ENCODE measurements around the gene DXO. TPM values are rescaled to one million over a fixed set of nuclear protein-coding genes. Genes with fewer than 3 reads are reported as not detected.

Gene DXO
- total and polyA plus RNA-seq, 2 of the 4 experiments (the other 2 are of a cell fraction): 9.3 to 21.4 TPM

DNA sequence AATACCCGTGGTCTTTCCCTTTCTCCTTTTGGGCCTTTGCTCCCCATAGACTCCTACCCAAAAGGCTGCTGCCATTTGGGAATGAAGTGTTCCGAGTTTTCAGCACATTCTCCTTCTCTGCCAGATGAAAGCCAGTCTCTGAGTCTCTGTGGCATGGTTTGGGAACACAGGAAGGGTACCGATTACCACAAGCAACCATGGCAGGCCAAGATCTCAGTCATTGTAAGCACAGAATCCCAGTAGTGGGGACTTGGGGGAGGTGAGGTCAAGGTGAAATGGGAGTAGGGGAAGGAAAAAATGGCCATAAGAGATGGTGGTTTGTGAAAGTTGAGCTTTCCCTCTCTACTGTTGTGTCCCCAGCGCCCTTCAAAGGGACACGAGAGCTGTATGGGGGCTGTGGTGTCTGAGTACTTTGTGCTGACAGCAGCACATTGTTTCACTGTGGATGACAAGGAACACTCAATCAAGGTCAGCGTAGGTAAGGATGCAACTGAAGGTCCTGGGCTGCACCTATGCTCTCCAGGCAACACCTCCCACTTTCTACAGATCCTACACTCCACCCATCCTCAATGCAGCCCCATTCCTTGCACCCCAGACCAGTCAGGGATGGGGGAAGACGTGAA is 21.9 kb downstream of the DXO start:
- ChIA-PET POLR2A (ENCODE audit: unreplicated experiment) (no interaction called here), CTCF (interaction anchor here (0.6 kb wide), 1 partner anchor 149 kb away, joined by 4 read pairs; no protein-coding TSS in a partner anchor)
- Histone ChIP-seq H3K79me1 (ENCODE audit: low read depth in 1 of 2, low read length in 2 of 2) (no peaks in the 10 kb centered on the region; a peak in 1 of 4 replicates), H3K27ac (ENCODE audit: insufficient read depth, low read length) (no peak overlapping the region), H3K23ac (ENCODE audit: low read depth, low read length) (no peak overlapping the region), H4K8ac (ENCODE audit: low read depth in 2 of 2, low read length in 2 of 2) (no peak overlapping the region), H3K9ac (ENCODE audit: low read depth, low read length) (no peak overlapping the region), H3K4me3 (ENCODE audit: insufficient read depth, low read depth, low read length) (no peak overlapping the region), H2BK15ac (ENCODE audit: low read depth, low read length) (no peak overlapping the region), H3K4ac (ENCODE audit: low read depth, low read length) (no peak overlapping the region), H4K91ac (ENCODE audit: insufficient read depth, low read depth, low read length) (no peak overlapping the region), H2BK120ac (ENCODE audit: low read depth, low read length) (no peak overlapping the region), H2AK9ac (replicated peaks; ENCODE audit: low read depth, low read length, poor library complexity) (no peak overlapping the region), H3K9me1 (ENCODE audit: insufficient read depth, low read length) (peaks cover 12% of the 10 kb centered on the region), H3K4me1 (ENCODE audit: control insufficient read depth, insufficient read depth, low read length) (peaks cover 18% of the 10 kb centered on the region), H3K36me3 (ENCODE audit: control insufficient read depth, insufficient read depth, low read length) (peaks cover 36% of the 10 kb centered on the region), H2AFZ (replicated peaks; ENCODE audit: low read length, poor library complexity) (no peak overlapping the region), H3K14ac (replicated peaks; ENCODE audit: low read depth, low read length) (no peak overlapping the region), H2BK20ac (ENCODE audit: low read depth, low read length) (no peak overlapping the region), H4K5ac (ENCODE audit: low read depth, low read length) (no peak overlapping the region), H4K20me1 (ENCODE audit: insufficient read depth, low read length) (0 out of 2 replicates have a peak, but pooled peaks cover 5% of the 10 kb centered on the region), H3K18ac (ENCODE audit: low read depth, low read length) (no peak overlapping the region), H3K27me3 (ENCODE audit: control insufficient read depth, insufficient read depth, low read length) (no peaks in the 10 kb centered on the region), H2BK5ac (ENCODE audit: low read depth, low read length, poor library complexity, severe bottlenecking) (no peak overlapping the region), H2AK5ac (ENCODE audit: low read depth, low read length) (no peak overlapping the region), H3K56ac (ENCODE audit: extremely low read depth, insufficient read depth, low read length) (no peak overlapping the region), H3K4me2 (ENCODE audit: low read depth, low read length) (no peak overlapping the region), H3K9me3 (ENCODE audit: control insufficient read depth, insufficient read depth, low read length) (no peaks in the 10 kb centered on the region)
- BruUV-seq (replicated peaks): no TSS peak
- WGBS, 2 experiments (ENCODE audit: extremely low coverage in 2 of 2, insufficient read length in 1 of 2): no CpG with 5 or more reads among the region's 7 CpGs
- in situ Hi-C loops (cut with MboI; ENCODE audit: low sequenced_read_pairs) (loop anchor here (5.0 to 10.0 kb wide), 2 partner anchors 38 to 265 kb away; partner anchors contain the start of gene LY6G5C), intact Hi-C loops (cut with micrococcal nuclease) (loop anchor here (5.0 kb wide), 2 partner anchors 118 to 403 kb away; partner anchors contain the start of genes ATP6V1G2 and NFKBIL1), dilution Hi-C loops (cut with HindIII; ENCODE audit: low sequenced_read_pairs, unreplicated experiment) (no loop called here)
- TF ChIP-seq MAFK (IDR thresholded peaks at IDR 0.05; ENCODE audit: low read depth, low read length): peak; percentile 62; the same call in 1 of the 2 replicates
- no peak for TF ChIP-seq POLR2A (IDR thresholded peaks at IDR 0.05; ENCODE audit: low read depth, low read length)
- DNase-seq: no peak
- no peak for ATAC-seq (ENCODE audit: low read depth)
